ENCODE data around the gene HIC1.

The HIC1 gene

DNA sequence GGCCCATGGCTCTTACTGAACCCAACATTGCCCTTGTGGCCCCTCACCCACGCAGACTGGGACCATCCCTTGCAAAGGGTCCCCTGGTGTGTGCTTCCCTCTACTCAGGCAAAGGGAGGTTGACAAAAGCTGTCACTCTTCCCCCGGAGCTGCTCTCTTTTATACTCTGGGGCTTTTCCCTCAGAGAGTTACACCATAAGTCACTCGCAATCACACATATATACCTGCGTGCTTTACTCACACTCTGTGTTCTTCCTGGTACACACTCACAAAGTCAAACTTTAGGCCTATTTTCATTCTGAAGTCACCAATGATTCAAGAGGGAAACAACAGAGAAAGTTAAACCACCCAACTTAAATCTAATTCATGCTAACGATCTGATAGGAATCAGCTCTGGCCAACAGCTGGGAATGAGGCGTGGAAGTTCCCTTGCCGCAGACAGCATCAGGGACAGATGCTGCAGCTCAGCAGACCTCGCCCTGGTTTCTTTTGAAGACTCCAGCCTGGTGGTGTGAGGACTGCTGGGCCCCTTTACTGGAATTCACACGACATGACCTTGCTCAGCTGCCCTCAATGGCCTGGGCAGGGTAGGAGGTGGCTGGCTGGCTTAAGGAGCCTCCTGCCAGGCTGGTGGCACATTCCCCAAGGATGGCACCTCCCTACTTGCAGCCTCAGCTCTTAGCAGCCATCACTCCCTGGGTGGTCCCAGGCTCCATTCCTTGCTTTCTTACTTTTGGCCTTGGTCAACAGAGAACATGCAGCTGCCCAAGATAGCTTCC is 27.3 kb downstream of the HIC1 start:
- DNase-seq: no peak

DNA sequence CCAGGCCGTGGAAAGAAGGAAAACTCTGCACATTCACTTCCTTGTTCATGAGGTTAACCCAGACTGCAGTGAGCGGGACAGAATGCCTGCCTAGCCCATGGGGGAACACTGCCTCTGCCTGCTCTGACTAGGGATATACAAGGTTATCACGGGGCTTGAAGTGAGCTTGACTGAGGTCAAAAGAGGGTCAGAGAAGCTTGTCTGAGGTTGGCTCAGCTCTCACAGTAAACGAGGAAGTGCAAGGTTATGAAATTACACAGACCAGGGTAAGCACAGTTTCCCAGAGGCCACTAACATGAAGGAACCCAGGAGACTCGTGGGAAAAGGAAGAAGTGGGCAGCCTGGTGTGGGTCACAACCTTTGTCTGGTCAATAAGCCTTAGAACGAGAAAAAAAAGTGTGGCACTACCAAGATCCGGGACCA is 28.7 kb downstream of the HIC1 start:
- DNase-seq: no peak

DNA sequence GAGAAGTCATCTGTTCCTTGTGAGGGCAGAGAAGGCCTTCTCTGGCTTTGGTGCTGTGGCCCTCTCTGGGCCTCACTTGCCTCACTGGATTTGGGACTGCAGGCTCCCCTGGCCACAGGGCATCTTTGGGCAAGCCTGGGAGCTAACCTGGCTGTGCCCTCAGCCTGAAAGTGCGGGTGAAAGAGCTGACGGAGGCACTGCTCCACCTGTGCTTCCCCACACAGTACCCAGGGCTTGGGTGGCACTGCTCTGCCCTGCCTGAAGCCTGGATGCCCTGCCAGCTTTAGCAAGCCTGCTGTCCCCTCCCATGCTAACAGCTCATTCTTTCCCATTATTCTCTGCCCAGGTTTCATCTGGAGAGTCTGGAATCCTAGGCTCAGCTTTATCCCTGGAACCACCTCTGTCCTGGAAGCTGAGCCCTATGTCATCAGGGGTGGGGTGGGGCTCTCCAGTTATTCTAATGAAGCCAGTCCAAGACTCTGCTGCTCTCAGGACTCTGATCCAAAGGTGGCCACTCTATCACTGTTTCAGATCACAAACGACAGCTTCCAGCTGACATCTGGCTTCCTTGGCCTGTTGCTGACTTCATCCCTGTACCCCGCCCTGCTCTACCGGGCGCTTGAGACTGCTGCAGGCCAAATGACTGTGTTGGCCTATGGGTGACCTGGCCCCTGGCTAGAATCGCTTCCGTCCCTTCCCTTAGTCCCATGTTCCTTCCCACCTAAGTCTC is 29.3 kb downstream of the HIC1 start:
- no peak for DNase-seq

DNA sequence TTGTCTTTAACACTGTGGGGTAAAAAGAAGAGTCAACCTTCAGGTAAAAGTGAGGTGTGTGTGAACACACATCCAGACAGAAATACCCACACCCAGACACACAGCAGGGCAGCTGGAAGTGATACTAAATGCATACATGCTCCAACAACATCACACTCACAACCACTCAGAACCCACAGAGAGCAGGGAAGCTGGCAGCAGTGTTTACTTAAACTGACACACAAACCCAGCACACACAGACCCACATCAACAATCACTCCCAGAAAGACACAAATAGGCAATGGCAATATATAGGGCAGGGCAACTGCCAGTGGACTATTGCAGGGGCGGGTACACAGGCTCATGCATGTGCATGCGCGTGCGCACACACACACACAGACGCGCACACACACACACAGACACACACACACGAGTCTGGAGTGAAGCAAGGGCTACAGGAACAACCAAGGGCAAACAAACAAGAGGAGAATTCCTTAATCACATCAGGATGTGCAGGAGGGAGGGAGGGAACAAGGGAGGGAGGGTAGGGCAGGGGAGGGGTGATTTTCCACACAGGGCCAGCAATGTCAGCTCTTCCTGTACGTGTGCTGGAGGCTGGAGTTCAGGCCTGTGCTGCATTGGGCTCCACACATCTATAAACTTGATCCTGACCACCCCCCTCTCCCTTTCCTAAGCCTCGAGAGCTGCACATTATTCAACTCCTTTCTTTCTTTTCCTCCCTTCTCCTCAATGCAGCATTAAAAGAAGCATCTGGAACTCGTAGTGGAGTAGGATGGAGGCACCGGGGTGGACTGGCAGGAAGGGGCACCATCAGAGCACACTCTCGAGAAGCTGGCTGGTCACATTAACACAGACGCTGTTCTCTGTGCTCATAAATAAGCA is 30.1 kb downstream of the HIC1 start:
- no peak for DNase-seq

DNA sequence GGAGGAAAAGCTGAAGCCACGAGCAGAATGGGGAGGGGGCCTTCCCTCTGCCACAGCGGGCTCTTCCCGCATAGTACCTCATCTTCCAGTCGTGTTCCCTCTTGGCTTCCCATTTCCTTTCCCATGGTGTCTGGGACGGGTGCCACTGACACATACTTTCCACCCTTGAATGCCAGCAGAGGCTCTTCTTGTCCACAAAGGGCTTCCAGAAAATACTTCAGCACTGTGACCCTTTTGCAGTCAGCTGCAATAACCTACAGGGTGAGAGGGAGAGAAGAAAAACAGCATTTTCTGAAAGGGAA is 30.7 kb downstream of the HIC1 start:
- DNase-seq: no peak

DNA sequence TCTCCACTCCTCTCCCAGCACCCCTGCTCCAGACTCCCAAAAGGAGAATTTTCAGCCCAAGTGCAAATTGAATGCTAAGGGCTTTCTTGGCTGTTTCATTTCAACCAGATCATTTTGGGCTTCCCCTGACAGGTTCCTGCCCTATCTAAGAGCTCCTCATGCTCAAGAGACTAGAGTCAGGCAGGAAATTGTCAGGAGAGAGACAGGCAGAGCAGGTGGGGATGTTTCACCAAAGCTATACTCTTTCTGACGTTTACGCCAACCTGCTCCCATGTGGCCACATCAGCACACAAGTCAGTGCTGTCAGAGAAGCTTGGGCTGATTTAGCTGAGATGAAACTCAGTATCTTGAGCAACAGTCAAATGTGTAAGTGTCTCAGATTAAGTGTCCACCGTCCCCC is 31.4 kb downstream of the HIC1 start:
- no peak for DNase-seq

DNA sequence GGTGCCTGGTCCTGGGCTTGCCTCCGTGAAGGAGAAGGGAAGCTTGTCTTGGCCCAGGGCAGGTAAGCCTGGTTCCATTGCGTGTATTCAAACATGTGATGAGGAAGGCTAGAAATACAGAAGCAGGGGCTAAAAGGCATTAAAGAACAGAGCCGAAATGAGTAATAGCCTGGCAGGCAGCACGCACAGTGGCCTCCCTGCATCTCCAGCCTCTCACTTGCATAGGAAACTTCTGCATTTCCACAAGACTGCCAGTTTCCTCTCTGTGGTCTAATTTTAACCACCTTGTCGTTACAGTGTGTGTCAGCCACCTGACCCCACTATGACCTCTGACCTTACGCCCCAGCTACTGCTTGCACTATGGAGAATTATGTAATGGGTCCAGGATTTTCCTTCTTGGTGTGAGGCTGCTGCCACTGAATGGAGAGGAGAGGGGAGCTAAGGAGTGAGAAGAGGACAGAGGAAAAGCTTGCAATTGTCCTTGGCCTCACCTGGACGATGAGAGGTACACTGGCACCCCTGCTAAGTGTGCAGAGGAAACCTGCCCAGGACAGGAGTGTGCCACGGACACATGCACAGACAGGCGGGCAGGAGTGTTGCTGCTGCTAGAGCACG is 32.8 kb downstream of the HIC1 start:
- no peak for DNase-seq

DNA sequence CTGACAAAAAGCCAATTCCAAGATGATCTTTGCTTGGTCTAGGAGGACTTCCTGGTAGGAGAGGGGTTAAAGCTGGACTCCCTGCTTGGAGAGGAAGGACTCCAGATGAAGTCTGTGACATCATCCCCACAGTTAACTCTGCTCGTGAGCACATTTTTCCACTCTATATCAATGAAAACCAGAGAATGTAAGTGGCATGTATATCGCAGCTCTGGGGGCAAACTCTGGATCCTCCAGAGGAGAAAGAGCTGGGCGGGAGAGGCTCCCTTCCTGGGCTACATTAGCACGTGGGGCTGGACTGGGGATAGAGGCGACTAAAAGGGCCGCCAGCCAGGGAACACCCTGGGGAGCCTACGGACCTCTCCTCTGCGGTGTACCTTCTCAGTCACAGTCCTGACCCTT is 34.1 kb downstream of the HIC1 start:
- DNase-seq: no peak

DNA sequence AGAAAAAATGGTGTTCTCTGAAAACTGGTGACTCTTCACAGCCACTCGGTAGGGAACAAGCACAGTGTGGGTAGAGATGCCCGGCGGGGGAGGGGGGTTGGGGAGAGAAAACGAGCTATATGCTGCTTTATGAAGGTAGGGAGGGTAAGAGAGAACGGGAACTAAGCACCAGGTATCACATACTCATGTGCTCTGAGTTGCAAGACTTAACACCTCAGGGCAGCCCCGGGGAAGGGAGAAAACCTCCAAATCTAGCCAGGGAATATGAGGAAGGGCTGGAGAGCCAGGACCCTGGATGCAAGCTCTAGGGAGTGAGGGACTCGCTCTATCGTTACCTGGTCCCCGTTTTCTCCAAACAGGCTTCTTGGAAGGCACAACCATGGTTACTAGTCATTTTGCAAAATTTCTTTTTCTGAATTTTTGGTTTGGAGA is 35.3 kb downstream of the HIC1 start:
- DNase-seq: no peak

DNA sequence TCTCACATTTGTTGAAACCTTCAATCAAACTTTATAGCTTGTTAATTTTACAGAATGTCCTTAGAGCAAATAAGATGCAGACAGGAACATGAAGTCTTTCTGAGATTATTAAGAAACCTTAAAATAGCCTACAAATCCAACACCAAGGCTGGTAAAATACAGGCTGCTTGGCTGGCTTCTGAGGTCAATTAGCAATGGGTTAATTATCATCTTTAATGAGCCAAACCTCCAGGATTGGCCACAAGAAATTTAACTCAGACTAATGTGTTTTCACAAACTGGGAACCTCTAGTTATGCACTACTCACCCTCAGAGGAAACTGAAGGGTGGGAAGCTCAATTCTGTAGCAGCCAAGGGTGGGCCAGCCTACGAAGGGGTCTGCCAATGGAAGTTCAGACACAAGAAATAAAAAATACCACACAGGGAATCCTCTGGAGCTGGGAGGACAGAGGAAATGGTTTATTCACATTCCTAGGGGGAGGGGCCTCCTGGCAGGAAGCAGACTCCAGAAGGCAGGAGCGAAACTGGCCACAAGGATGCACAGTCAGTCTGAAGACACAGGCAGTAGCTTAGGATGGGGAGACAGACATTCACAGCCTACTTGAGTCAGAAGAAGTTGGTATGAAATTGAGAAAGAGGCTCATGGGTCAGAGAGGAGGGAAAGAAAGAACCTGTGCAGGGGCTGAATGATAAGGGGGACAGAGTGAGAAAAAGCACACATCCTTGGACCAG is 36.1 kb downstream of the HIC1 start:
- peak; percentile 24 for DNase-seq

DNA sequence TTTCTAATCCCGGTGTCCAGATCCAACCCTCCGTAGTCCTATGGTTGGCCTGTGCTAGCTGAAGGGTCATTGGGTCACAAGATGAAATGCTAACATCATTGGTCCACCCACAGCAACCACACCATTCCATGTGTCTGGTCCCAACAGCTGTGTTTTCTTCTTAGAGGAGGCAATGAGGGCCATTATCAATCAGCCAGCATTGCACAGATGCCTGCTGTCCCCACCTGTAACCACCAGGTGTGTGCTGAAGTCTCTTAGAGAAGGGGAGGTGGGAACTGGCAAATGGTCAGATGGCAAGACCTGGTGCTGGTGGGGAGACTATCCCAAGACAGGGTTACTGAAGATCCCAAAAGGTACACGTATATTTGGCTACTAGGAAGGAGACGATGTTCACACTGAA is 37.4 kb downstream of the HIC1 start:
- no peak for DNase-seq

DNA sequence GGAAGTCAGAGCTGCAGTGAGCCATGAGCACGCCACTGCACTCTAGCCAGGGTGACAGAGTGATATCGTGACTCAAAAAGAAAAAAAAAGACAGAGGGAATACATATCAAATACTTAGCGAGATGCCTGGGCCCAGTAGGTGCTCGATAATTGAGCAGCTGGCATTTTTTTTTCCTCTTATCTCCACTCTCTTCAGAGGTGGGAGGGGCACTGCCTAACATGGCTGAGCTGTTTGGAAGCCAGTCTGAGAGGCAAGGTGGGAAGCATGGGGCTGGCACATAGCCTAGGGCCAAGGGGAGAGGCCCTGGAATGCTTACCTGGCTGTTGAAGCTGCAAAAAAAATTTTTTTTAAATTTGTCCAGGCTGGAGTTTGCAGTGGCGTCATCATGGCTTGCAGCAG is 38.4 kb downstream of the HIC1 start:
- DNase-seq: no peak

DNA sequence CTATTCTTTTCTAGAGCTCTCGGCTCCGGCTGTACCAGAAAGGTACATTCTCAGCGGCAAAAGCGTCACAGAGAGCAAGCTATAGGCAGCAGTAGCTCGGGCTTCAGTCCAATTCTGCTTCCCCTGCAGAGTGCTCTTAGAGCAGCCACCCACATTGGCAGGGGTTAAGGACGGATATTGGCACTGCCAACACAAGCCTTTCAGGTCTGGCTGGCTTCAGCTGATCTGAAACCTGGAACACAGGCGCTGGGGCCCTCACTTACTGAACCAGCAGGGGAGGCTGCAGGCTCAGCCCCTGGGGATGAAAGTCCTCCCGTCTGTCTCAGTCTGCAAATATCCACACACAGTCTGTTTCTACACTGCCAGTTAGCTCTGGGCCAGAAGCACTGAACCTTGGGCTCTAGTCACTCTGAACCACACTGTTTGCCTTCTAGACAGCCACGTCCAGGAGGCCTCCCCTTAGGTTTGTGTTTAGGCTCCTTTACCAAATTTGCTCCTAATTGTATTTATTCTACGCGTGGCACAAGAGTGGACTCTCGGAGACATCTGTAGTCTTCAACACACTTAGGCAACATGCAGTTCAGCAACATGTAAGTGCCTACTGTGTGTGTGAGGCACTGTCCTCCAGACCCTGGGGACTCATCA is 40.1 kb downstream of the HIC1 start:
- no peak for DNase-seq

DNA sequence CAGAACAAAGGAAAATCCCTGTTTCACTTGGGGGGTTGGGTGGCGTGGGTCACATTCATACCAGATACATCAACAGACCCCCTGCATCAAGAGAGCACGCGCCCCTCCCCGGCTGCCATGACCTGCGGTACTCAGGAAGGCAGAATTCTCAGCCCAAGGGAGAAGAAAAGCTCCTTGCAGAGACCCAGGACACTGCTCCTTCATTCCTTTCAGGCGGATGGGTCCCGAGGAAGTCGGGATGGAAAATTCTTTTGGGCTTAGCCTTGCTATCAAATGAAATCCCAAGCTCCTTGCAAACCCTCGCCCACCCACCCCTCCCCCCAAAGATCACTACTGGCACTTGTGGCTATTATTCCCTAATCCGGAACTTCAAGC is 40.6 kb downstream of the HIC1 start:
- no peak for DNase-seq

DNA sequence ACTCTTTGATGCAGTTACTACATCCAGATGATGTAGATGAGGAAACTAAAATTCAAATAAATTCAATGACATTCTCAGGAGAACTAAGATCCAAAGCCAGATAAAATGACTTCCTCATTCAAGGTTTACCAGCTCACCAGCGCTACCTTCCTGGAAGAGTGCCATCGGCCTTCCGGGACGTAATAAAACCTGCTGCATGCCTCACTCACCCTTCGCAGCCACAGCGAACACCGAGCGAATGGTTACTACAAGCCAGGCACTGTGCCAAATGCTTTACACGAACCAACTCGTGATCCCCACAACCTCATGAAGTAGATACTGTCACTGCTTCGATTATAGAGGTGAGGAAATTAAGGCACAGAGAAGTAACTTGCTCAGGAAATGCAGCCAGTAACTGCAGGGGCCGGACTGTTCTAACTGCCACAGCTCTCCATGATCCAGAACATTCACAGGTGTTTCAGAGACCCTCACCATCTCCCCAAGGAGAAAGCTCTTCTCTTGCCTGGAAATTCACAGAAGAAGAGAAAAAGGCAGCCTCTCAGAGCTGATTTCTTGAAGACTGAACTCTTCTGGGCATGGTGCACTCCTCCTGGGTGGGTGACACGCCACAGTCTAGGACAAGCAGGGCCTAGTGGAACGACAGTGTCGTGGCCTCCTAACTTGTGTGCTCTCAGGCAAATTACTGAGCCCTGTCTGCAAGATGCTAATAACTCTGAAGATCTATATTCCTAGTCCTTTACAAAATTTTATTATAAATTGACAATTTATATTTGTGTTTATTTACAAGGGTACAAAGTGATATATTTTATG is 46.8 kb downstream of the HIC1 start:
- DNase-seq: no peak

DNA sequence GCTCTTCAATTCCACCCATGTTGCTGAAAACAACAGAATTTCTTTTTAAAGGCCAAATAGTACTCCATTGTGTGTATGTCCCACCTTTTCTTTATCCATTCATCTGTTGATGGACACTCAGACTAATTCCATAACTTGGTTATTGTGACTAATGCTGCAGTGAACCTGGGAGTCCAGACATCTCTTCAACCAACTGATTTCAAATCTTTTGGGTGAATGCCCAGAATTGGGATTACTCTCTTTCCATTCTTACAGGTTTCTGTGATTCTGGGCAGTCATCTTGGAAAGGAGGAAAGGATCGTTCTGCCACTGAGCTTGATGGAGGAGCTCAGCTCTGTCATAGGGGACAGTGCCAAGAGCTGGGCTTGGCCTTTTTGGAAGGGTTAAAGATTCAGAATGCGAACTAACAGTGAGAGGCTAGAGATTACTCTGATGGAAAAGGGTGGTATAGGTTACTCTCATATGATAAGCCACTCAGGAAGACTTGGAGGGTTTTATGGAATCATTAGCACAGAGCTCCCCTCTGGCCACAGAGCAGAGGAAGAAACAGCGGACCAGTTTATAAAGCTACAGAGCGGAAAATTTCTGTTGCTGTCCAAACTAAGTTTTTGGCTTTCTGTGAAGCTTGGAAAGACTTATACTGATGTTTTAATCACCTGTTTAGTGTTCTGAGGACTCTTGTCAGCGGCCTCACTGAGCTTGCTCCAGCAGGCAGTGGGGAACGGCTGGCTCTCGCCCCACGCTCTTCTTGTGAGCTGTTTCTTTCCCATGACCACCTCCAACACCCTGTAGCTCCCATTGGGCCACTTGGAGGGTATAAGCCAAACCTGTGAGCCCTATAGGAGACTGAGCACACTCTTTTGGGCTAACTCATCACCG is 48.3 kb downstream of the HIC1 start:
- no peak for DNase-seq

DNA sequence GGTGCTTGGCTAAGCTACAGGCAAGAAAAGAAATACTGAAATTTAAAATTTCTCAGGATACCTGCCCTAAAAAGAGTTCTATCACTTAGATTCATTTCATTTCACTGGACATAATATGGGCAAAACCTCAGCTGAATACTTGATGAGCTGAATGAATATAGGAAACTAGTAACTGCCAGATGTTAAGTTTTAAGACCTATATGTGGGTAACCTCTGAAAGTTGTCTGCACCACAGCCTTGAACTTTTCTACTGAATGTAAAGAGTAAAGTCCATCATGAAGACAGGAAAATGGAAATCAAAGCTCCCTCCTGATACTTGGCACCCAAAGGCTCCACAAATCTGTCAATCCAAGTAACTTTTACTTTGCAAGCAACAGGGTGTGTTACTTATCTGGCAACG is 50.8 kb downstream of the HIC1 start:
- DNase-seq: no peak

DNA sequence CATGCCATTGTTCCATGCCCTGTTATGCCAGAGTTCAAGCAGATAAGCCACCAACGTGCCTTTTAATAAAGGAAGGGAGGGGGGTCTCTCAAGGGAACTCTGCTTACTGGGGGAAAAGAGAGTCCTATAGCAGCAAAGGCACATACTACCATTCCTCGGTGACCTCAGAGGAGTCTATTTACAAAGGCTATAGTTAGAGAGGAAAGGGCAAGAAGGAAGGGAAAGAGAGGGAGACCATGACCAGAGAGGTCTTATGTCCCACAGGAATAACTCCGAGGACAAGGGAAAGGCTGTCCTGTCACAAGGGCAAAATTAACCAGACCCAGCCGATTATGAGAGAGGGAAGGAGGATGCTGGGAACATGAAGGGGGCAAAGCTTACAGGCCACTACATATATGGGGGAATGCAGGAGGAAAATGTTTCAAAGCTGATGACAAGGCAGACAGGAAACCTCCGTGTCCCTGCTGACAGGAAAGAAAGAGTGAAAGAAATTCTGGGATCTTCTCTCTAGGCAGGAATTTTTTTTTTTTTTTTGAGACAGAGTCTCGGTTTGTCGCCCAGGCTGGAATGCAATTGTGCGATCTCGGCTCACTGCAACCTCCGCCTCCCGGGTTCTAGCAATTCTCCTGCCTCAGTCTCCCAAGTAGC is 51.5 kb downstream of the HIC1 start:
- no peak for DNase-seq

DNA sequence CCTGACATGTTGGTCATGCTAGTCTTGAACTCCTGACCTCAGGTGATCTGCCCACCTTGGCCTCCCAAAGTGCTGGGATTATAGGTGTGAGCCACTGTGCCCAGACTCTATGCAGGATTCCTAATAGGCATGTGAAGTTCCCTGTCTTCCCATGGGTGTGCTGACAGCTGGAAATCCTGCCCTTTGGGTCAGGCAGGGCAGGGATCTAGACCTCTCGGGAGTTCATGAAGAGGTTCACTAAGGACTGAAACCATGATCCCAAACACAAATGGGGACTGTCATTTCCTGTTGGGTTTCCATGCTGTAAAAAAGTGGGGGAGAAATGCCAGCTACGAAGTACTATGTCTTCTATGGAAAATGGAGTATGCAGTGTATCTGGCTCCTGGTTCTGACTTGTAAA is 52.1 kb downstream of the HIC1 start:
- DNase-seq: no peak

DNA sequence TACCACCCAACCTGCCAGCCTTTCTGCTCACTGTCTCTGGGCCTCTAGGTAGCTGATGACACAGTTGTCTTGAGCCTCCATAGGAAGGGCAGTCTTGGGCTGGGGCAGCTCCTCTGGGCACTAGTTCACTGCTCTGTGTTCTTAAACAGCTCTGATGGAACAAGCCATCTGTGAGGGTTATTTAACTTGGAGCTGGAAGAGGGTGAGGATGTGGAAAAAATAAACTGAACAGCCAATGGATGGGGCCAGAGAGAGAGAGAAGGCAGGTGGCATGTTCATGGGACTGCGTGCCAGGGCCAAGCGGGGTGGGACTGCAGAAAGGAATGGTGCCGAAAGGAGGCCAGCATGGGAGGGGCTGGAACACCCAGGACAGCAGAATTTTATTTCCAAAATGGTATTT is 52.6 kb downstream of the HIC1 start:
- no peak for DNase-seq

Data from GOT3 (cell line).